ENCODE data around the gene RXFP3. TPM values are rescaled to one million over a fixed set of nuclear protein-coding genes. Genes with fewer than 3 reads are reported as not detected.

The RXFP3 gene
- total and polyA plus RNA-seq, 2 of the 8 experiments (the other 6 are each of a cell fraction or from before 2014, with no cell fraction given), result 0.15 TPM; not detected in 1

DNA sequence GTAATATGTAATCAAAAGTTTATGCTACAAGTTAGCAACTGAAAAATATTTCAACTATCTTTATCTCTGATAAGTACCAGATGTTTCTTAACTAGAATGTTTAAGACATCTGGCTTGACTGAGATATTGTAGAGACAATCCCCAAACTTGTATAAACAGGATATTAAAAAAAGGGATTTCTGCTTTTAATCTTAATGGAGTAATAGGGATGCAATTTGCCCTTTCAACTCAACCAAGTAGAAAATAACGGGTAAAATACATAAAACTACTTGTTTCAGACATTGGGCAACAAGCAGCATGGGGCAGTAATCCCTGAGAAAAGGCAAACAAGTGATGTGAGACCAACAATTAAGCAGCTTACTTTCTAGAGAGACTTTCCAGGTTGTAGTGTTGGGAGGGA is 35.0 kb upstream of the RXFP3 start:
- FAIRE-seq, result no peak
- TF ChIP-seq JUN (IDR thresholded peaks at IDR 0.05; ENCODE audit: low read depth, low read length) (no peak), KDM1A (IDR thresholded peaks at IDR 0.05; ENCODE audit: borderline replicate concordance, low read length) (no peak), YY1 (IDR thresholded peaks at IDR 0.05; ENCODE audit: low read depth, low read length) (no peak), SIN3A (conservative IDR thresholded peaks at IDR 0.05 in 1 of 2, IDR thresholded peaks at IDR 0.05 in 1 of 2; ENCODE audit: low read depth in 1 of 2, low read length in 2 of 2) (no peak), RAD21 (IDR thresholded peaks at IDR 0.05 in 1 of 2, conservative IDR thresholded peaks at IDR 0.05 in 1 of 2; ENCODE audit: low read depth in 2 of 2, low read length in 2 of 2) (no peak), RBBP5 (IDR thresholded peaks at IDR 0.05; ENCODE audit: borderline replicate concordance, low read depth, low read length) (no peak), KDM5A (IDR thresholded peaks at IDR 0.05; ENCODE audit: low read length) (no peak), HDAC2 (IDR thresholded peaks at IDR 0.05; ENCODE audit: borderline replicate concordance in 1 of 2, low read depth in 2 of 2, low read length in 2 of 2) (no peak)
- TF ChIP-seq, protein P1, sequence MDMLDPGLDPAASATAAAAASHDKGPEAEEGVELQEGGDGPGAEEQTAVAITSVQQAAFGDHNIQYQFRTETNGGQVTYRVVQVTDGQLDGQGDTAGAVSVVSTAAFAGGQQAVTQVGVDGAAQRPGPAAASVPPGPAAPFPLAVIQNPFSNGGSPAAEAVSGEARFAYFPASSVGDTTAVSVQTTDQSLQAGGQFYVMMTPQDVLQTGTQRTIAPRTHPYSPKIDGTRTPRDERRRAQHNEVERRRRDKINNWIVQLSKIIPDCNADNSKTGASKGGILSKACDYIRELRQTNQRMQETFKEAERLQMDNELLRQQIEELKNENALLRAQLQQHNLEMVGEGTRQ (IDR thresholded peaks at IDR 0.05; ENCODE audit: low read length), result no peak
- TF ChIP-seq, protein P2, sequence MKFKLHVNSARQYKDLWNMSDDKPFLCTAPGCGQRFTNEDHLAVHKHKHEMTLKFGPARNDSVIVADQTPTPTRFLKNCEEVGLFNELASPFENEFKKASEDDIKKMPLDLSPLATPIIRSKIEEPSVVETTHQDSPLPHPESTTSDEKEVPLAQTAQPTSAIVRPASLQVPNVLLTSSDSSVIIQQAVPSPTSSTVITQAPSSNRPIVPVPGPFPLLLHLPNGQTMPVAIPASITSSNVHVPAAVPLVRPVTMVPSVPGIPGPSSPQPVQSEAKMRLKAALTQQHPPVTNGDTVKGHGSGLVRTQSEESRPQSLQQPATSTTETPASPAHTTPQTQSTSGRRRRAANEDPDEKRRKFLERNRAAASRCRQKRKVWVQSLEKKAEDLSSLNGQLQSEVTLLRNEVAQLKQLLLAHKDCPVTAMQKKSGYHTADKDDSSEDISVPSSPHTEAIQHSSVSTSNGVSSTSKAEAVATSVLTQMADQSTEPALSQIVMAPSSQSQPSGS (IDR thresholded peaks at IDR 0.05; ENCODE audit: low read length), result no peak

More for the DNA sequence above, 35.0 kb upstream of the RXFP3 start:
- no peak overlapping the region for H3K56ac ChIP-seq (replicated peaks; ENCODE audit: insufficient read length, low read depth, low read length)
- no peaks in the 10 kb centered on the region for H3K36me3 ChIP-seq (ENCODE audit: control insufficient read depth in 2 of 4, insufficient read depth in 4 of 4, low read length in 3 of 4)
- POLR2A ChIA-PET (ENCODE audit: partially characterized antibody), result no interaction called here
- 0 out of 4 replicates have a peak, but pooled peaks cover 0 to 7% of the 10 kb centered on the region in 2 experiments for H3K9me3 ChIP-seq (ENCODE audit: insufficient read depth in 2 of 2, low read depth in 1 of 2, low read length in 1 of 2)
- no peak overlapping the region for H4K91ac ChIP-seq (replicated peaks; ENCODE audit: insufficient read length, low read length)
- H3K27me3 ChIP-seq (replicated peaks in 1 of 4; ENCODE audit: control insufficient read depth in 3 of 4, extremely low read depth in 1 of 4, insufficient read depth in 3 of 4, low read length in 3 of 4), result no peaks in the 10 kb centered on the region
- no peak overlapping the region for H2BK5ac ChIP-seq (ENCODE audit: low read depth, low read length)
- no peak overlapping the region for H3K23ac ChIP-seq (ENCODE audit: insufficient read length)
- H2AFZ ChIP-seq (ENCODE audit: low read length), result 0 out of 2 replicates have a peak overlapping the region, but pooled peaks have one; percentile 11
- H2BK20ac ChIP-seq (ENCODE audit: low read length), result no peak overlapping the region
- CTCF ChIA-PET (ENCODE audit: partially characterized antibody), result interaction anchor here (1.2 kb wide), 1 partner anchor 9 kb away, joined by 3 read pairs; the partner anchor contains the start of gene ADAMTS12
- H3K4me1 ChIP-seq (replicated peaks in 1 of 4; ENCODE audit: control insufficient read depth in 3 of 4, insufficient read depth in 4 of 4, low read length in 3 of 4), result no peaks in the 10 kb centered on the region
- no peak overlapping the region for H3K9ac ChIP-seq (replicated peaks in 1 of 4; ENCODE audit: extremely low read depth in 1 of 4, low read depth in 3 of 4, low read length in 3 of 4)
- DNase-seq (ENCODE audit: low read depth in 1 of 2, low spot score in 2 of 2), result no peak
- no peak overlapping the region for H3K4ac ChIP-seq (replicated peaks; ENCODE audit: insufficient read length, low read depth, low read length)
- no peak overlapping the region for H2AK5ac ChIP-seq (ENCODE audit: low read depth, low read length)
- H3K79me1 ChIP-seq (ENCODE audit: low read depth, low read length), result no peaks in the 10 kb centered on the region
- no peak overlapping the region for H4K5ac ChIP-seq (ENCODE audit: insufficient read length, low read depth, low read length)
- WGBS, 2 experiments (ENCODE audit: extremely low coverage in 1 of 2, insufficient coverage in 1 of 2, insufficient read length in 1 of 2, insufficient replicate concordance in 2 of 2, low coverage in 1 of 2, low lambda C conversion rate in 2 of 2, missing lambda C conversion rate in 1 of 2), result 85% methylated on average over 1 of the region's 1 CpG; no CpG with 5 or more reads in 1 of the 2 experiments
- no peaks in the 10 kb centered on the region for H3K23me2 ChIP-seq (ENCODE audit: low read depth, low read length)
- no peaks in the 10 kb centered on the region for H3K79me2 ChIP-seq (ENCODE audit: control insufficient read depth in 1 of 2, insufficient read depth in 2 of 2, low read length in 2 of 2)
- no peak overlapping the region for H3K14ac ChIP-seq (ENCODE audit: insufficient read length)
- no peak overlapping the region for H4K8ac ChIP-seq (ENCODE audit: extremely low read depth, insufficient read depth, low read length)
- no peak overlapping the region for H2BK120ac ChIP-seq (replicated peaks; ENCODE audit: low read depth, low read length)
- H3K4me2 ChIP-seq (ENCODE audit: insufficient read depth in 1 of 2, low read depth in 2 of 2, low read length in 2 of 2), result no peak overlapping the region
- no peak overlapping the region for H3K4me3 ChIP-seq (ENCODE audit: extremely low read depth in 1 of 4, insufficient read depth in 2 of 4, low read depth in 3 of 4, low read length in 4 of 4)
- H4K20me1 ChIP-seq (replicated peaks in 1 of 2; ENCODE audit: control insufficient read depth in 1 of 2, insufficient read depth in 2 of 2, low read length in 2 of 2), result no peaks in the 10 kb centered on the region
- no peak overlapping the region for H2BK15ac ChIP-seq (ENCODE audit: low read length)
- no peak overlapping the region for H3K18ac ChIP-seq (ENCODE audit: extremely low read depth, low read length)
- no peak overlapping the region for H2BK12ac ChIP-seq (ENCODE audit: low read depth, low read length)
- H3K27ac ChIP-seq (ENCODE audit: low read depth, low read length), result no peak overlapping the region
